ENCODE results near the gene NR6A1. TPM values are rescaled to one million over a fixed set of nuclear protein-coding genes. Genes with fewer than 3 reads are reported as not detected.

NR6A1 gene
- total RNA-seq, 2 experiments from 2014 or later = 17.5 to 23.0 TPM

DNA sequence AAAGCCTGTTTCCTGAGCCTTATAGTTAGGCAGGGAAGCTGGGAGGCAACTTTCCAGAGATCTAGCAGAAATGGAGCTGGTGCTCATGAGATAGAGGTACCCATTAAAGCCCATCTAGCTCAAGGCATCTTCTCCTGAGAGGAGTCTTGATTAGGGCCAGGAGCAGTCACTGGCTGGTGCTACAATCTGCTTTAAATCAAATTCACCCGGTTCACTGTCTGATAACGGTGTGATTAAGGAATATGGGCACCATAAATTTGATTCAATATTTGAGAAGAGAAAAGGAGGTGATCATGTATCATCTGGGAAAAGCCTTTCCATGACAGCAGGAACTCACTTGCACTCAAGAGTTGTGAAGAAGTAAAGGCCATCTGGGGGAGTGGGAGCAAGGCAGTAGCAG is 240.0 kb downstream of the NR6A1 start:
- ChIA-PET POLR2A (no interaction called here), CTCF (ENCODE audit: unreplicated experiment) (no interaction called here)
- Histone ChIP-seq H3K27ac (ENCODE audit: low read depth, low read length, poor library complexity, severe bottlenecking) (no peak overlapping the region), H3K9me2 (ENCODE audit: insufficient read depth, low read length) (no peaks in the 10 kb centered on the region), H3K4me1 (ENCODE audit: insufficient read depth, low read length, poor library complexity, severe bottlenecking) (no peaks in the 10 kb centered on the region), H2AFZ (ENCODE audit: low read length) (no peak overlapping the region), H4K20me1 (ENCODE audit: insufficient read depth, low read length) (no peaks in the 10 kb centered on the region), H3K36me3 (ENCODE audit: insufficient read depth, low read length) (peaks cover 37% of the 10 kb centered on the region), H3K79me2 (ENCODE audit: insufficient read depth, low read depth, low read length) (no peaks in the 10 kb centered on the region), H3K4me2 (ENCODE audit: low read length) (no peak overlapping the region), H3K9me3 (ENCODE audit: low read length) (no peaks in the 10 kb centered on the region), H3K4me3 (ENCODE audit: low read depth, low read length, poor library complexity, severe bottlenecking) (no peak overlapping the region)
- BruUV-seq (replicated peaks) = no TSS peak
- no peak for DNase-seq (ENCODE audit: low spot score)
- TF ChIP-seq, protein P1, sequence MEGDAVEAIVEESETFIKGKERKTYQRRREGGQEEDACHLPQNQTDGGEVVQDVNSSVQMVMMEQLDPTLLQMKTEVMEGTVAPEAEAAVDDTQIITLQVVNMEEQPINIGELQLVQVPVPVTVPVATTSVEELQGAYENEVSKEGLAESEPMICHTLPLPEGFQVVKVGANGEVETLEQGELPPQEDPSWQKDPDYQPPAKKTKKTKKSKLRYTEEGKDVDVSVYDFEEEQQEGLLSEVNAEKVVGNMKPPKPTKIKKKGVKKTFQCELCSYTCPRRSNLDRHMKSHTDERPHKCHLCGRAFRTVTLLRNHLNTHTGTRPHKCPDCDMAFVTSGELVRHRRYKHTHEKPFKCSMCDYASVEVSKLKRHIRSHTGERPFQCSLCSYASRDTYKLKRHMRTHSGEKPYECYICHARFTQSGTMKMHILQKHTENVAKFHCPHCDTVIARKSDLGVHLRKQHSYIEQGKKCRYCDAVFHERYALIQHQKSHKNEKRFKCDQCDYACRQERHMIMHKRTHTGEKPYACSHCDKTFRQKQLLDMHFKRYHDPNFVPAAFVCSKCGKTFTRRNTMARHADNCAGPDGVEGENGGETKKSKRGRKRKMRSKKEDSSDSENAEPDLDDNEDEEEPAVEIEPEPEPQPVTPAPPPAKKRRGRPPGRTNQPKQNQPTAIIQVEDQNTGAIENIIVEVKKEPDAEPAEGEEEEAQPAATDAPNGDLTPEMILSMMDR (conservative IDR thresholded peaks at IDR 0.05; ENCODE audit: low read length) = no peak
- TF ChIP-seq EZH2phosphoT487 (IDR thresholded peaks at IDR 0.05; ENCODE audit: borderline replicate concordance, low read depth, low read length) = no peak
- intact Hi-C loops (cut with micrococcal nuclease; ENCODE audit: unreplicated experiment) = no loop called here

DNA sequence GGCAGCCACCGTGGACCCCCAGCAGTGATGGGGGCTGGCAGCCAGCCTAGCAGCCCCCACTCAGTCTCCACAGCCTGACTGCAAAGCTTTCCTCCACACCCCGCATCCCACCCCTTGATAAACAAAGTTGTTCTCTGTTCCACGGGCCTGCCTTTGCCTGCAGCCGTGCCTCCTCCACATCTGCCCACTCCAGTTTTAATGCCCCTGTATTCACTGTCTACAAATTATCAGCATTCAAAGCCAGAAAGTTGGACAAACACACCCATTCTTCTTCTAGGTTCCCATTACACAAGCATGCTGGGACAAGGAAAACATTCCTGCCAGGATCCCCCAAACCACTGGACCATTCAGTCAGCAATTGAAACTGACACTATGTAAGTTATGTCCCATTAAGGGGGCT is 240.9 kb downstream of the NR6A1 start:
- intact Hi-C loops (cut with micrococcal nuclease; ENCODE audit: unreplicated experiment) = no loop called here
- Histone ChIP-seq H2AFZ (ENCODE audit: low read length) (no peak overlapping the region), H3K9me3 (ENCODE audit: low read length) (no peaks in the 10 kb centered on the region), H3K79me2 (ENCODE audit: insufficient read depth, low read depth, low read length) (no peaks in the 10 kb centered on the region), H4K20me1 (ENCODE audit: insufficient read depth, low read length) (no peaks in the 10 kb centered on the region), H3K4me3 (ENCODE audit: low read depth, low read length, poor library complexity, severe bottlenecking) (no peak overlapping the region), H3K36me3 (ENCODE audit: insufficient read depth, low read length) (peaks cover 34% of the 10 kb centered on the region), H3K27ac (ENCODE audit: low read depth, low read length, poor library complexity, severe bottlenecking) (no peak overlapping the region), H3K4me2 (ENCODE audit: low read length) (no peak overlapping the region), H3K4me1 (ENCODE audit: insufficient read depth, low read length, poor library complexity, severe bottlenecking) (no peaks in the 10 kb centered on the region), H3K9me2 (ENCODE audit: insufficient read depth, low read length) (no peaks in the 10 kb centered on the region)
- CTCF ChIA-PET (ENCODE audit: unreplicated experiment) = no interaction called here
- DNase-seq (ENCODE audit: low spot score) = no peak
- TF ChIP-seq, protein P1 (conservative IDR thresholded peaks at IDR 0.05; ENCODE audit: low read length) = no peak
- no peak for TF ChIP-seq EZH2phosphoT487 (IDR thresholded peaks at IDR 0.05; ENCODE audit: borderline replicate concordance, low read depth, low read length)
- no TSS peak for BruUV-seq (replicated peaks)
- POLR2A ChIA-PET = no interaction called here

DNA sequence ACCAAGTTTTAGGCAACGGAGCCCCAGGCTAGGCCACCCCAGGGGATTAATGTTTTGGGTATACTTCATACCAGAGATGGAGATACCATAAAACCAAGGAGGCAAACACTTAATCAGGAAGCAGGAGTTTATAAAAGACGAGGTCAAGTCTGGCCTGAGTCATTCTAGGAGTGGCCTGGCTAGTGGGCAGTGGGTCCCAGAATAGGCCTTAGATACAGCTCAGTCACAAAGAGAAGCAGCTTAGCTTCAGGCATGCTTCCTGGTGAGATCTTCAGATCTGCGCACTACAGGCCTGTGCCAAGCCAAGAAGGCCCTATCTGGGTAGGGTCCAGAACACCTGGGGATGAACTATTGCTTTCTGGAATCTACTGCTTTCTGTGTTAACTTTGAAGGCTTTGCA is 243.3 kb downstream of the NR6A1 start:
- no peak overlapping the region for H3K27ac ChIP-seq (ENCODE audit: low read depth, low read length, poor library complexity, severe bottlenecking)
- no peak for DNase-seq (ENCODE audit: low spot score)
- no peak overlapping the region for H2AFZ ChIP-seq (ENCODE audit: low read length)
- no peaks in the 10 kb centered on the region for H3K79me2 ChIP-seq (ENCODE audit: insufficient read depth, low read depth, low read length)
- no peaks in the 10 kb centered on the region for H3K9me2 ChIP-seq (ENCODE audit: insufficient read depth, low read length)
- no peak overlapping the region for H3K4me2 ChIP-seq (ENCODE audit: low read length)
- H4K20me1 ChIP-seq (ENCODE audit: insufficient read depth, low read length) = no peaks in the 10 kb centered on the region
- ChIA-PET CTCF (ENCODE audit: unreplicated experiment) (no interaction called here), POLR2A (no interaction called here)
- BruUV-seq (replicated peaks) = no TSS peak
- H3K4me3 ChIP-seq (ENCODE audit: low read depth, low read length, poor library complexity, severe bottlenecking) = no peak overlapping the region
- intact Hi-C loops (cut with micrococcal nuclease; ENCODE audit: unreplicated experiment) = no loop called here
- peaks cover 22% of the 10 kb centered on the region; the same call in 1 of the 2 replicates for H3K36me3 ChIP-seq (ENCODE audit: insufficient read depth, low read length)
- TF ChIP-seq, protein P1 (conservative IDR thresholded peaks at IDR 0.05; ENCODE audit: low read length) = no peak
- TF ChIP-seq EZH2phosphoT487 (IDR thresholded peaks at IDR 0.05; ENCODE audit: borderline replicate concordance, low read depth, low read length) = no peak
- H3K4me1 ChIP-seq (ENCODE audit: insufficient read depth, low read length, poor library complexity, severe bottlenecking) = no peaks in the 10 kb centered on the region
- no peaks in the 10 kb centered on the region for H3K9me3 ChIP-seq (ENCODE audit: low read length)
